Iris pigment epithelial cell (primary cell): ENCODE measurements around the gene CASQ2.
A peak's percentile ranks its signal among the peaks of the same experiment; 100 is the strongest.
"Not testable (repeated sequence)": the region's sequence is repeated elsewhere in the genome, so short reads cannot be mapped to it uniquely, and the experiment has no call there.

Experiments used
- DNase-seq: peaks from one replicate; pipeline ENCODE4 v3.0.0-alpha.2; 2011; ENCODE audit warnings: low read depth

The CASQ2 gene

GRCh38 chr1:115780655-115781054 lies 12.1 kb upstream of the CASQ2 start:
- DNase-seq = not testable (repeated sequence)

GRCh38 chr1:115779075-115779474 lies 10.6 kb upstream of the CASQ2 start:
- DNase-seq = not testable (repeated sequence)

- DNase-seq = peak; percentile 86
Measured at GRCh38 chr1:115771847-115772457, 3.4 kb upstream of the CASQ2 start.

GRCh38 chr1:115771094-115771846 lies 2.8 kb upstream of the CASQ2 start:
- DNase-seq = no peak

GRCh38 chr1:115767403-115767802 lies 1.1 kb downstream of the CASQ2 start:
- DNase-seq = no peak

- no peak for DNase-seq
Measured at GRCh38 chr1:115765091-115765490, 3.4 kb downstream of the CASQ2 start.

- DNase-seq = peak; percentile 39
Measured at GRCh38 chr1:115764541-115764940, 4.0 kb downstream of the CASQ2 start.

GRCh38 chr1:115762779-115763178 lies 5.7 kb downstream of the CASQ2 start:
- DNase-seq = no peak

- peak; percentile 75 for DNase-seq
Measured at GRCh38 chr1:115761601-115762302, 6.8 kb downstream of the CASQ2 start.

GRCh38 chr1:115757856-115758255 lies 10.7 kb downstream of the CASQ2 start:
- DNase-seq = no peak

GRCh38 chr1:115757326-115757725 lies 11.2 kb downstream of the CASQ2 start:
- no peak for DNase-seq

- DNase-seq = no peak
Measured at GRCh38 chr1:115755456-115756370, 12.8 kb downstream of the CASQ2 start.

- no peak for DNase-seq
Measured at GRCh38 chr1:115753830-115754229, 14.7 kb downstream of the CASQ2 start.

GRCh38 chr1:115753361-115753760 lies 15.2 kb downstream of the CASQ2 start:
- no peak for DNase-seq

- peak; percentile 84 for DNase-seq
Measured at GRCh38 chr1:115748401-115749150, 19.9 kb downstream of the CASQ2 start.

GRCh38 chr1:115746021-115746690 lies 22.4 kb downstream of the CASQ2 start:
- no peak for DNase-seq

GRCh38 chr1:115744646-115745275 lies 23.8 kb downstream of the CASQ2 start:
- no peak for DNase-seq

- no peak for DNase-seq
Measured at GRCh38 chr1:115740811-115741210, 27.7 kb downstream of the CASQ2 start.

GRCh38 chr1:115732316-115732715 lies 36.2 kb downstream of the CASQ2 start:
- DNase-seq = no peak

GRCh38 chr1:115729756-115730155 lies 38.8 kb downstream of the CASQ2 start:
- DNase-seq = no peak
